Measurements from ENCODE around the gene TMEM254.
"Not testable (repeated sequence)": the region's sequence is repeated elsewhere in the genome, so short reads cannot be mapped to it uniquely, and the experiment has no call there.

TMEM254 gene

GRCh38 chr10:80075781-80076180, 2.7 kb upstream of the TMEM254 start:
- DNase-seq (ENCODE audit: low read depth in 2 of 2, low spot score in 1 of 2) = no peak

- DNase-seq (ENCODE audit: low read depth in 2 of 2, low spot score in 1 of 2) = no peak
These were observed 507 bp upstream of the TMEM254 start for GRCh38 chr10:80077869-80078447.

- no peak for DNase-seq (ENCODE audit: low read depth in 2 of 2, low spot score in 1 of 2)
These were observed 851 bp downstream of the TMEM254 start for GRCh38 chr10:80079312-80079719.

- no peak for DNase-seq (ENCODE audit: low read depth in 2 of 2, low spot score in 1 of 2)
These were observed 2.6 kb downstream of the TMEM254 start for GRCh38 chr10:80081026-80081425.

GRCh38 chr10:80081801-80082750, 3.6 kb downstream of the TMEM254 start:
- DNase-seq (ENCODE audit: low read depth in 2 of 2, low spot score in 1 of 2) = no peak

- no peak for DNase-seq (ENCODE audit: low read depth in 2 of 2, low spot score in 1 of 2)
These were observed 11.7 kb downstream of the TMEM254 start for GRCh38 chr10:80090121-80090520.

- no peak for DNase-seq (ENCODE audit: low read depth in 2 of 2, low spot score in 1 of 2)
These were observed 15.8 kb downstream of the TMEM254 start for GRCh38 chr10:80094231-80094630.

- DNase-seq (ENCODE audit: low read depth in 2 of 2, low spot score in 1 of 2) = not testable (repeated sequence)
These were observed 19.8 kb downstream of the TMEM254 start for GRCh38 chr10:80098272-80098671.

GRCh38 chr10:80099295-80099694, 20.8 kb downstream of the TMEM254 start:
- not testable (repeated sequence) for DNase-seq (ENCODE audit: low read depth in 2 of 2, low spot score in 1 of 2)

- no peak for DNase-seq (ENCODE audit: low read depth in 2 of 2, low spot score in 1 of 2)
These were observed 21.7 kb downstream of the TMEM254 start for GRCh38 chr10:80100116-80100515.

GRCh38 chr10:80100861-80101695, 22.6 kb downstream of the TMEM254 start:
- DNase-seq (ENCODE audit: low read depth in 2 of 2, low spot score in 1 of 2) = no peak

GRCh38 chr10:80104066-80104926, 25.8 kb downstream of the TMEM254 start:
- DNase-seq (ENCODE audit: low read depth in 2 of 2, low spot score in 1 of 2) = no peak

GRCh38 chr10:80108576-80109239, 30.2 kb downstream of the TMEM254 start:
- no peak for DNase-seq (ENCODE audit: low read depth in 2 of 2, low spot score in 1 of 2)

GRCh38 chr10:80110986-80111385, 32.5 kb downstream of the TMEM254 start:
- DNase-seq (ENCODE audit: low read depth in 2 of 2, low spot score in 1 of 2) = no peak

- no peak for DNase-seq (ENCODE audit: low read depth in 2 of 2, low spot score in 1 of 2)
These were observed 40.2 kb downstream of the TMEM254 start for GRCh38 chr10:80118669-80119068.

- no peak for DNase-seq (ENCODE audit: low read depth in 2 of 2, low spot score in 1 of 2)
These were observed 43.7 kb downstream of the TMEM254 start for GRCh38 chr10:80122110-80122710.

GRCh38 chr10:80122746-80123145, 44.3 kb downstream of the TMEM254 start:
- no peak for DNase-seq (ENCODE audit: low read depth in 2 of 2, low spot score in 1 of 2)

- DNase-seq (ENCODE audit: low read depth in 2 of 2, low spot score in 1 of 2) = no peak
These were observed 48.4 kb downstream of the TMEM254 start for GRCh38 chr10:80126876-80127275.

- no peak for DNase-seq (ENCODE audit: low read depth in 2 of 2, low spot score in 1 of 2)
These were observed 53.0 kb downstream of the TMEM254 start for GRCh38 chr10:80131499-80131901.

Data from stimulated activated CD8-positive, alpha-beta memory T cell treated with anti-CD3 and anti-CD28 coated beads, Interleukin-4, amount 100 ng/mL, for 4 hours (primary cell).